GM18861 (cell line): ENCODE measurements around the gene GNAT1.

Source experiments
- ATAC-seq: cut with Tn5 transposase; IDR thresholded peaks from one replicate; pipeline ENCODE4 v1.9.1; 2021; ENCODE audit not compliant: unreplicated experiment

Gene GNAT1

GRCh38 chr3:50190936-50191660, at the start of gene GNAT1:
TSS of gene GNAT1 (plus strand) at chr3:50191610. CDS start at chr3:50191726, 116 bp downstream.
- no peak for ATAC-seq

GRCh38 chr3:50146316-50146901, 45.0 kb upstream of the GNAT1 start:
- ATAC-seq, result no peak

DNA sequence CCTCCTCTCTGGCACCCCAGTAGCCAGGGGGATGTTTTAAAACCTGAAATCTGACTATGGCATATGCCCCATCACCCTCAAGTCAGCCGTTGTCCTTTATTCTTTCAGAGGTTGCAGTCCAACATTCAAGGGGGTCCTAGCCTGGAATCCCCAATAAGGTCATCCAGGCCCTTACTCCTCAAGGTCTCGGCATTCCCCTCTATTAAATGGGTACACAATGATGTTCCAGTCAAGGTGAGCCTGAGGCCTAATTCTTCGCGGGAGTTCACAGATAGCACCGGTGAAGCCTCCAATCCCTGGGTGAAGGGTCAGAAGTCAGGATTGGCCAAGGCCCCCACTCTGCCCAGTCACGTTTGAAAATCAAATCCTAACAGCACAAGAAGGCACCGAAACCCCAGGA, 44.4 kb upstream of the GNAT1 start:
- no peak for ATAC-seq

- ATAC-seq, result no peak
Measured at GRCh38 chr3:50147447-50147846, 44.0 kb upstream of the GNAT1 start.

GRCh38 chr3:50147861-50148260, 43.5 kb upstream of the GNAT1 start:
- no peak for ATAC-seq

DNA sequence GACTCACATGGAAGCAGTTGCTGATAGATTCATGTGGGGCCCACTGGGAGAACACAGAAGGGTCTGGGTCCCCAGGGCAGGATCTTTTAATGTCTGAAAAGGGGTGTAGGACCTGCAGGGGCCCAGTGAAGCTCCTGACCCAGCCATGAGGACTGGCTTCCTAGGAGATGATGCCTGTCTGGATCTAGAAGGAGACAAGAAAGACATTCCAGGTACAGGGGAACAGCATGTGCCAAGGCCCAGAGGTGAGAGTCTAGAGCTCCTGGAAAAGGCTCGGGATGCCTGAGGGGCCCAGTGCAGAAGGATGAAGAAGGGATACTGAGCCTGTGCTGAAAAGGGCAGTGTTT, 41.0 kb upstream of the GNAT1 start:
- ATAC-seq, result no peak

DNA sequence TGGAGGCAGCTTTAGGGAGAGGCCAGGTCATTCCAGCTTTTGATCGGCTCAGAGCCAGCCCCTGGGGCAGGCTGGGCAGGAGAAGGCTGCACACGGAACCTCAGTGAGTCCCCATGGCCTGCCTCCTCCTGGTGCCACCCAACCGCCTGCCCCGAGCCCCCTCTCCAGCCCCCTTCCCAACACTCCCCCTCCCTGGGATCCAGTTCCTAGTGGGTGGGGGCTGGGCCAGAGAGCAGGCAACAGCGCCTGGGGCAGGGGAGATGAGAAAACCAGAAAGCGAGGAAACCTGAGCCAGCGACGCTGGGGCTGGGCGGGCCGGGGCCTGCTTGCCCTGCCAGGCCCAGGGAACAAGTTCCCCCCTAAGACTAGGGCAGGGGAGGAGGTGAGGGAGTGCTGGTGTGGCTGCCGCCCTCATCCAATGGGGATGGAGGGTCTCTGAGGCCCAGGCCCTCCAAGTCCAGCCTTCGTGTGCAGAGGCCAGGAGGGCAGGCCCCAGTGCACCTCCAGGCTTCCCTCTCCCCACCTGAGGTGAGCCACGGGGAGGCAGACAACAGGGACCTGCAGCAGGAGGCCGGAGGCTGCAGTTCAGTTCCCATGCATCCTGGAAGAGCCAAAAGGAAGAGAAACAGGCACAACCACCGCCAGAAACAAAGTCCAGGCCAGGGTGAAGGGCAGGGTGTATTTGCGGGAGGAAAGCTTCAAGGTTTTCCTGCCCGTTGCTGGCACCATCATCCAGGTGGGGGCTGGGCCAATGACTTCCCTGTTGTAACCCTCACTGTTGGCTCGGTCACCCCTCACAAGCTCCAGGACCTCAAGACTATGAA, 40.3 kb upstream of the GNAT1 start:
- no peak for ATAC-seq

DNA sequence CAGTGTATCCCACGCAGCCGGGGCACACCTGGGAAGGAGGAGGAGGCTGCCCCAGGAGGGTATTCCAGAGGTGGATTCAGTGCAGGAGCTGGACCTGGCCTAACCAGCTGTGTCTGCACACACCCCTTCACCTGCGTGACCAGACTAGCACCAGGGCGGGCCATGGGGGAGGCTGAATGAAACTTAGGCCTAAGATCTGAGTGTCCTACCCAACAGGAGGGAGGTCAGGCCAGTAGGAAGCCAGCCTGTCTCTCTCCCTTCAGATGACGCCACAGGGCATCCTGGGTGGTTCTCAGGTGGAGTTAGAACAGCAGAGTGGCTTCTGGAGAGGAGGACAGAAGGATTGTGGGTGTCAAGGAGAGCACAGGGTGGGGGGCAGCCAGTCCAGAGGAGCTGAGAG, 39.7 kb upstream of the GNAT1 start:
- ATAC-seq, result no peak

GRCh38 chr3:50153782-50154475, 37.5 kb upstream of the GNAT1 start:
- ATAC-seq, result no peak

DNA sequence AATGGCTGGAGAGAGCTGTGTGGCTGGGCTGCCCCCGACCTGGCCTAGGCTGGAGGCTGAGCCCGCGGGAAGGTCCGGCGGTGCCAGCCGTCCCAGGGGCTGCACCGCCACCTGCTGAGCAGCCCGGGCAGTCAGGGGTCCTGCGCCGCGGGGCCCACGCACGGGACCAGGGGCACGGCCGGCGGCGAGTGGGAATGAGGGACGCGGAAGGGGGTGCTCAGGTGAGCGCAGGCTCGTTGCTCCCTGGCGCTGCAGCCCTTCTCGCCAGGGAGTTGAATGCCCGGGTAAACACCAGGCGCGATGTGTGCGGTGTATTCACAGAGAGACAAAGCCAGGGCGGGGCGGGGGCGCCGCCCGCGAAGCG, 37.0 kb upstream of the GNAT1 start:
- no peak for ATAC-seq

- ATAC-seq, result peak; percentile 55
Measured at GRCh38 chr3:50154840-50155490, 36.4 kb upstream of the GNAT1 start, which contains the start of gene SEMA3F. TSS of gene SEMA3F (plus strand) at chr3:50155324. CDS start at chr3:50159623, 4,299 bp downstream.

GRCh38 chr3:50155491-50155878, 35.9 kb upstream of the GNAT1 start:
- ATAC-seq, result no peak

DNA sequence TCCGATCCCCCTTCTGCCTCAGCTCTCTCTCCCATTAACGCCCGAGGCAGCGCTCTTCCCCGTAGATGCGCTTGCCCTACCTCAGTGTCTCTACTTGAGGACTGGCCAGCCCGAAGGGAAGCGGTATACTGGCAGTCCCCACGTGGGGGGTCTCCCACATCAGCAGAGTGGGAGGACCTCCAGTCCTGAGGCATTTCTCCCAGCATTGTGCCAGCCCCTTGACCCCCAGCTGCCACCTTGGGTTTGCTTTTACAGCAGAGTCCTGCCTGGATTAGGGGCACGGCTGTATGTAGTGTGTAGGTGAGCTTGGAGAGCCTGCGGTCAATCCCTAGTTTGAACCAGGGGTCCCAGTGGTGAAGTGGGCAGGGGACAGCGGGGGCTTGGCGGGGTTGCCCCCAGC, 35.5 kb upstream of the GNAT1 start:
- no peak for ATAC-seq

DNA sequence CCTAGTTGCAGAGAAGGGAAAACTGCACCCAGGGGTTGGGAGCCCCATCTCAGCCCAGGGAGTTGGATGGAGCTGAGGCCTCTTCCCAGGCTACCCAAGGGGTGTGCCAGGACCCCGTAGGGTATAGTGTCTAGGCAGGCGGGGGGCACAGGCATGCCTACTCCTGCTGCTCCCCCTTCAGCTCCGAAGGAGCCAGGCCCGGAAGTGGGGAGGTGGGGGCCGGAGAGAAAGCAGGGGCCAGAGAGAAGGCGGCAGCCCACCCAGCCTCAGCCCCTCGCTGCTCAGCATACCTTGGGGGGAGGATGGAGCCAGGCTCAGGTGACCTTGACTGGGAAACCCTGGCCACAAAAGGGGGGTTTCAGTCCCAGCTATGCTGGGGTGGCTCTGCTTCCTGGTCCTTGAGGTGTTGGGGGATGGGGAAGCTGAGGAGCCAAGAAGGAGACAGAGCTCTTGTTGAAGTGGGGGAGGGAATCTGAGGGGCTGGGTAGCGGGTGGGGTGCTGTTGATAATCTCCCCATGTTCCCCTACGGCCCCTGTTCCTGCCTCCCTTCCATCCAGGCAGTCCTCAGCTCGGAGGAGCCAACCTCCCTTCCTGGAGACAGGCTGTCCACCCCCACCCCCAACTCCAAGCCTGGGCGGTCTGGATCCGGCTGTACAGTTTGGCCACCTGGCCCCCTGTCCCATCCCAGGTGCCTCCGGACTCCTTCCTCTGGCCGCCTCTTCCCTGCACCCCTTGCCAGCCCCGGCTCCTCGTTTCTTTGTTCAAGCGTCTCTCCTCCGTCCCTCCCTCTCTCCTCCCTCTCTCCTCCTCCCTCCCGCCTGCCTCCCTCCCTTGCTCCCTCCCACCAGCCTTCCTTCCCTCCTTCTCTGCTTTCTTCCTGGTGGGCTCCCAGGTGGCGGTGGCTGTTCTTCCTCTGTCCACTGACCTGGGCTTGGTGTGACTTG, 34.6 kb upstream of the GNAT1 start:
- no peak for ATAC-seq

DNA sequence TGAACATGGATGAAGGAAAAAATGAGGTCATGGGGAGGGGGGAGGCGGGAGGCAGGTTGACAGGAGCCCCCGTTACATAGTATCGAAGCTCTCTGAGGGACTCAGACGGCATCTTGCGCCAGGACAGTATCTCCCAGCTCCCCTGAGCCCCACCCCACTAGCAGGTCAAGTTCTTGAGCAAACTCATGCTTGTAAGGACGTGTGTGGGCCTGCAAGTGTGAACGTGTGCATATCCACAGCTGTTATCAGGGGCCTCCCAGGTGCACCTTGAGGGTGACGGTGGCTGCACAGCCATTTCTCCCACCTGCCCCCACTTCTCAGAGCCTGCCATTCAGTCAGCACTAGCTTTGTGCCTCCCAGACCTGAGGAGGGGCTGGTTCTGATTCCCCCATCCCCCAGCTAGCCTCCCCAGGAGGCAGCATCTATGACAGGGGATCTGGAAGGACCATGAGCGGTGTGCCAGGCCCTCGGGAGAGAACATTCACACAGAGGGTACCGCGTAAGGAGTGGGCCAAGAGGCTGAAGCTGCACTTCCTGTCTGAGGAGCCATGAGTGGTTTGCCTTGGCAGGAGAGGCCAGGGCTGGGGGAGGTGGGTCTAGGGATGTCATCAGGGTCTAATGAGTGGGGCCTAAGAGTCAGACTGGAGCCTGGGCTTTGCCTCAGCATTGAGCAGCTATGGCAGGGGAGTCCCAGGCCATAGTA, 33.4 kb upstream of the GNAT1 start:
- no peak for ATAC-seq

DNA sequence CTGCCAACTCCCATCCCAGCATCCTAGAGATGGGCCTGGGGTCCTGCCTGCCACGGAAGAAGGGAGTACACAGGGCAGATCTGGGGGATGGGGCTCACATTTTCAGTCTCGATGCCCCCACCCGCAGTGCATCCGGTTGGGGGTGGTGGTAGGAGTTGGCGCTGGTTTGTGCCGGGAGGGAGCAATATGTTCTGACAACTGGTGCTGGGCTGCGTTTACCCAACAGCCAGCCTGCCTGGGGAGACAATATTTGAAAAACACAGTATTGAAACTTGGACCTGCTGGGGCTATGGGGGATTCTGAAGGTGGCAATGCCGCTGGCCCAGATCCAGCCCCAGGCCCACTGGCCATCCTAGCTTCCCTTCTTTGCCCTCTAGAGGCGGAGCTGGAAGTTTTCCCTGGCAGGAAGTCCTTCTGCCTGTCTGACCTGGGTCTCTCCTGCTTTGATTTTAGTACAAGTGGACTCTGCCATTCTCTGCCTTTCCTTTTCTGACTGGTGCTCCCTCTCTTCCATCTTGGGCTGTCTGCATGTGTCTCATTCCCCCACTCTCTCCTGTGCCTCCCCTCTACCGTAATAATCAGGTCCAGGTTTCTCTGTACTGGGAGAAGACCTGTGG, 32.8 kb upstream of the GNAT1 start:
- ATAC-seq, result no peak

DNA sequence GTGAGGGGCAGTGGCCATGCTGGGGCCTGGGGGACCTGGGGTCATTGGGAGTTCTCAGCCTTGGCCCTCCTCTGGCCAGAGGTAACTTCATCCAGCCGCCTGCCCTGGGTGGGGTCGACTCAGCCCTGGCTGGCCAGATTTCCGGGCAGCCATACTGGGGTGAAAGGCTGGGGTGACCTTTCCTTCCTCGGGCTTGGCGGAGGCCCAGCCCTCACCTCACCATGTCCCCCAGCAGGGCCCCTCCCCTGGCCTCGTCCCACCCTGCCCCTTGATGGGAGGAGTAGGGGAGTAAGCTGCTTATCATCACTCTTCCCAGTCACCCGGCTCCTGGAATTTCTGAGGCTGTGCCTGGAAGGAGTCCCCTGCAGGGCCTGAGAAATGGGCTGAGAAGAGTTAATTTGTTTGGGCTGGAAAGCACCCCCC, 30.8 kb upstream of the GNAT1 start:
- ATAC-seq, result no peak

- ATAC-seq, result no peak
Measured at GRCh38 chr3:50161320-50161719, 30.1 kb upstream of the GNAT1 start.
